Activated CD8-positive, alpha-beta memory T cell treated with anti-CD3 and anti-CD28 coated beads for 1 hour (primary cell): ENCODE measurements around the gene EXPH5.

ENCODE experiments used
- DNase-seq, 2 donors: peaks; one replicate each; pipeline ENCODE4 v3.0.0-alpha.2; 2020; ENCODE audit warnings: low read depth in 1 of 2; ENCODE audit errors: extremely low read depth in 1 of 2

Gene EXPH5

DNA sequence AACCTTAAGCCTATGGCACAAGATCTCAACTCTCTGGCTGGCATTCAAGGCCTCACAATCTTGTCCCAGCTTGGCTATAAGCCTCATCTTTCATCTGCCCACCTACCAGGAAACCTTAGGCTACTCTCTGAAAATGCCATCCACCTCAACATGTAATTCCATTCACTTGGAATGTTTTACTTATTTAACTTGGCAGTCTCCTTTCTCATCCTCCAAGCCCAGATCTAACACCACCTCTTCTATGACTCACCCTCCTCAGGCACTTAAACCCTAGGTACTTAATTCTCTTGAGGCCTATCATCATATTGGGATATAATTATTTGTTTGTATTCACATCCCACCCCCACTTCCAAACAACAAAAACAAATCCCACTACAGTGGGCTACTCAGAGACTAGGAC is 110.4 kb downstream of the EXPH5 start:
- DNase-seq: no peak

DNA sequence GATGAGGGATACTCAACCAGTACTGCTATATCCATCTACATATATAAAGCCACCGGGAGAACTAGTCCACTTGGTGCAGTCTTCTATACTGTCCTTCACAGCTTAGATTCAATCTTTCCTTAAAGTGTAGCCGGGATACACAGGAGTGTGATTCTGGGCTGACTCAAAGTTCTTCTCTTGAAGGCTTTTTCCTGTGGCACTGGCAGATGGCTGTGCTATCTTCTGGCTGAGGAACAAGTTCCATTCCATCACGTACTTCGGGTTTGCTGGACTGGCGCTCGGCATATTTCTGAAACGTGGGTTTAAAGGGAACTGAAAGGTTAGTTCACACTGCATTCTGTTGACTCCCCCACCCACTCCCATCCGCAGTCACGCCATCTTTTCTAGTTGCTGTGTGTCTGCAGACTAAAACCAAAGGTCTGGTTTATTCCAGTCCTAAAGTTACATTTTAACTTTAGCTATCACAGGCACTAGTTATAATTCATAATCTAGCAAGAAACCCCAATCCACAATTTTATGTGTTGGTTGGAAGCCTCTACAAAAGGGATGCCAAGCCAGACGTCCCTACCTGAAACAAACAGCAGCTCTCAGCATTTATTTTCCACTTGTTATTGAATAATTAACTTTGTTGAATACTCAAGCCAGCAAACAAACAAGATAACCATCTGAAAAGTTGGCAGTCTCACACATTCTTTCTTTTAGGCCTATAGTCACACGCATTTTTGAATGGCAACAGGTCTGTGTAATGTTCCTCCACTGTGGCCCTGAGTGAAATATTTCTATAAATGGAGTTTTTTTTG is 118.7 kb downstream of the EXPH5 start:
- DNase-seq: no peak

DNA sequence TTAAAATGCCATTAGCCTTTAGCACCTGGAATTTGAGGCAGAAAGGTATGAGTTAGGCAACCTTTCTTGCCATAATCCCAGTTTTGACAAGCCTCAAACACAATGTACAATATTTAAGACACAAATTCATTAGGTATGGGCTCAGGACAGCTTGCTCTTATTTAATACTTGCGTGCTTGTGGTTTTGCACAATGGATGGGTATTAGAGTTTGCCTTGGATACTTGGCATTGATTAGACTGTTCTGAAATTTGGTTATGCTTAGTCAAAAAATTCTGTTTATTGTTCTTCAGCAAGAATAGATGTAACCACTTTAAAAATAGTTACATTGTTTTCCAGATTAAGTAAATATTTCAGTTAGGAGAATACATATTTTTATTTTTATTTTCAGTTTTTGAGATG is 120.9 kb downstream of the EXPH5 start:
- no peak for DNase-seq

DNA sequence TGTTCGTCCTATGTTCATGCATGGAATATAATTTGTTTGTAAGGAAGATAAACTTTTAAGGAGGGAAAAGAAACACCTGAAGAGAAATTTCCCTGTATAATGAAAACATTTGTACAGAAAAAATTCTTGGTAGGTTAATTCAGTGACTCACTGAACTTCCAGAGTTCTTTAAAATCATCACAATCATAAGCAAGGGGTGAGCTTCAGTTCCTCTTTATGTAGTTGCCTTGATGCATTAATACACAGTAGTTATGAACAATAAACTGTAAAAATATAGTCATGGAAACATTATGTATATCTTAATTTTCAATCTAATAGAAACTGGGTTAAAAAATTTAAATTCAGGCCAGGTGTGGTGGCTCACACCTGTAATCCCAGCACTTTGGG is 125.1 kb downstream of the EXPH5 start:
- DNase-seq: no peak

DNA sequence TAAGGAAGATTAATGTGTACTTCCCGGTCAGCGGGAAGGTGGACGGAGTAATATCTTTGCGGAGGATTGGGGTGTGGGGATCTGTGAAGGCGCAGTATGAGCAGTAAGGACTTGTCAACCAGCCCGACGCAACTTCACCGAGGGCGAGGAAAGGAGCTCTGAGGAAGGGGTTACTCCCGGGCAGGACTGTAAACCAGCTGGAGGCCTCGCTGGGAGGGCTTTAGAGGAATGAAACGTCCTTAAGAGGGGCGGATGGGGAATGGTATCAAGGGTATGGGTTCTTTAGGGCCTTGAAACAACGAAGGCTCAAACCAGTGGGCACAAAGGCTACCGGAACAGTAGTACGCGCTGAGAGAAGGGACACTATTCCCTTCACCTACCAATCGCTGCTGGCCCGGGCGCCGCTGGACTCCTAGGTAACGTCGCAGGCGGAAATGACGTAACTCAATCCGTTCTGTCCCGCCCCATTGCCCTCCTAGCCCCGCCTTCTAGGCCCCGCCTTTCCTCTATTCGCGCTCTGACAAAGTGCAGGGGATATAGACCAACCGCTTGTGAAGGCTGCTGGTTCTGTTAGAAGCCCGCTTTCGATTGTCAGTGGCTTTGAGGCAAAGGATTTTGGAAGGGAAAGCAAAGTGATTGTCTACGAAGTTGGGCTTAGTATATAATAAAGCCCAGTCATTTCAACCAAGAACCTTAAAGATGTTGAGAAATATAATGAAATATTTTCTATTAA is 126.3 kb downstream of the EXPH5 start, which contains the start of gene C11orf65:
Gene C11orf65 (minus strand): TSS at position 439 of the 733 bp plus-strand sequence. CDS start 5,970 bp downstream, outside the sequence.
- peak; percentile 86 to 90 for DNase-seq

DNA sequence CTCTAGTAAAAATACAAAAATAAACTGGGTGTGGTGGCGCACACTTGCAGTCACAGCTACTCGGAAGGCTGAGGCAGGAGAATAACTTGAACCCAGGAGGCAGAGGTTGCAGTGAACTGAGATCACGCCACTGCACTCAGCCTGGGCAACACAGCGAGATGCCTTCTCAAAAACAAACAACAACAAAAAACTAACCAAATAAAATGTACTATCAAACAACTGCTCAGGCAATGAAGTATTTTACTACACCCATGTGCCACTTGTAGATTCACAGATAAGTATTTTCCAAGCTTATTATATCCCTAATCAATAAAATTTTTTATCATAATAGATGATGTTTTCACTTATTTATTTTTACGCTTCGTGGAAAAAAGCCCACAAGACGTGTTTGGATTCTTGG is 127.2 kb downstream of the EXPH5 start:
- DNase-seq: no peak
